ENCODE measurements around the gene TAP1. TPM values are rescaled to one million over a fixed set of nuclear protein-coding genes. Genes with fewer than 3 reads are reported as not detected.

Gene TAP1
- total RNA-seq, 1 experiment from 2014 or later = 12.1 TPM

DNA sequence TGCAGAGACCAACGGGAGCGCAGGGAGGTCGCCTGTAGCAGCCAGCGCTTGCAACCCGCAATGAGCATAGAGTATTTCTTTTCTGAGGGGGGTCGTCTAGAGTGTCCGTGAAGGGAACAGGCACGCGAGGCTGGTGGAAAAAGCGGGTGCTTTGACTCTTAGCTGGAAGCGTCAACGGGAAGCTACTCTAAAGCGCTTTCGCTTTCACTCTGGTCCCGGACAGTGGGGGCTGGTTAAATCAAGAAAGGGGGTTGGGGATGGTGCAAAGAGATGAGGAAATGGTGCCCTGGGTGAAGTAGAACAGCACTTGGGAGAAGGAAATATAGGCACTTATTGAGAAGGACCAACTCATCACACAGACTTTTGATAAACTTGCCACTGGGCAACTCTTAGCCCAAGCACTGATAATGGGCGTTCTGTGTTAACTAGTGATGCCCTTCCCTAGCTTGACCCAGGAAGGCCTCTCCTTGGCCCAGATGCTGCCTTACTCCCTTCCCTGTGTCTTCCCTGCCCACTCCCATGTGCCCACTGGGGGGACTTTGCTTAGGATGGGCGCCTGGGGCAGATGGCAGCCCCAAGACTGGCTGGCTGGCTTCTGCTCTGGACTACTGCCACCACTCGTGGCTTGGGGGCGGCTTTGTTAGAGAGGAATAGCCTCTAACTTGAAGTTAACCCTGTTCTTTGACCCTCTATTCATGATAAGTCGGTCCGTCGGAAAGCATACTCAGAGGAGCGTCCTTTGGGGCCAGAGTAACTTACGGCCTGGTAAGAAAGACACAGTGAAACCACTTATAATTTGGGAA, 1.1 kb upstream of the TAP1 start:
- TF ChIP-seq, protein P1, sequence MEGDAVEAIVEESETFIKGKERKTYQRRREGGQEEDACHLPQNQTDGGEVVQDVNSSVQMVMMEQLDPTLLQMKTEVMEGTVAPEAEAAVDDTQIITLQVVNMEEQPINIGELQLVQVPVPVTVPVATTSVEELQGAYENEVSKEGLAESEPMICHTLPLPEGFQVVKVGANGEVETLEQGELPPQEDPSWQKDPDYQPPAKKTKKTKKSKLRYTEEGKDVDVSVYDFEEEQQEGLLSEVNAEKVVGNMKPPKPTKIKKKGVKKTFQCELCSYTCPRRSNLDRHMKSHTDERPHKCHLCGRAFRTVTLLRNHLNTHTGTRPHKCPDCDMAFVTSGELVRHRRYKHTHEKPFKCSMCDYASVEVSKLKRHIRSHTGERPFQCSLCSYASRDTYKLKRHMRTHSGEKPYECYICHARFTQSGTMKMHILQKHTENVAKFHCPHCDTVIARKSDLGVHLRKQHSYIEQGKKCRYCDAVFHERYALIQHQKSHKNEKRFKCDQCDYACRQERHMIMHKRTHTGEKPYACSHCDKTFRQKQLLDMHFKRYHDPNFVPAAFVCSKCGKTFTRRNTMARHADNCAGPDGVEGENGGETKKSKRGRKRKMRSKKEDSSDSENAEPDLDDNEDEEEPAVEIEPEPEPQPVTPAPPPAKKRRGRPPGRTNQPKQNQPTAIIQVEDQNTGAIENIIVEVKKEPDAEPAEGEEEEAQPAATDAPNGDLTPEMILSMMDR (conservative IDR thresholded peaks at IDR 0.05) = no peak
- no peak overlapping the region for H2AFZ ChIP-seq (ENCODE audit: low read length)
- no peak overlapping the region for H2BK12ac ChIP-seq (ENCODE audit: insufficient read length, low read depth, low read length)
- no peak overlapping the region for H3K27ac ChIP-seq (ENCODE audit: insufficient read length, low read depth, low read length)
- H4K20me1 ChIP-seq (ENCODE audit: control insufficient read depth, insufficient read depth, insufficient read length) = no peaks in the 10 kb centered on the region
- peaks cover 16% of the 10 kb centered on the region for H3K23me2 ChIP-seq (ENCODE audit: insufficient read length, low read depth, low read length, poor library complexity, severe bottlenecking)
- H3K9me3 ChIP-seq (ENCODE audit: control insufficient read depth, low read depth, low read length) = no peaks in the 10 kb centered on the region
- Mint-ChIP-seq H3K4me1 (peaks cover 14 to 21% of the 10 kb centered on the region in 2 experiments), H3K4me3 (peak overlapping the region; percentile 89 to 92), H3K36me3 (ENCODE audit: insufficient read depth in 1 of 3, low read depth in 3 of 3) (peaks cover 0 to 8% (median 5%) of the 10 kb centered on the region in 3 experiments; a peak in 5 of 7 replicates), H3K9me3 (no peaks in the 10 kb centered on the region), H3K27me3 (ENCODE audit: low read depth) (peaks cover 77% of the 10 kb centered on the region), H3K27ac (no peak overlapping the region; a peak in 1 of 7 replicates)
- no peak overlapping the region for H4K91ac ChIP-seq (ENCODE audit: insufficient read length, low read depth, low read length)
- no peak overlapping the region for H3K23ac ChIP-seq (ENCODE audit: insufficient read length, low read depth, low read length)
- H2BK15ac ChIP-seq (ENCODE audit: low read depth, low read length) = no peak overlapping the region
- H3K79me2 ChIP-seq (ENCODE audit: insufficient read depth, low read length) = no peaks in the 10 kb centered on the region
- H3K4me1 ChIP-seq (ENCODE audit: insufficient read depth, low read length) = no peaks in the 10 kb centered on the region; the same call in 1 of the 2 replicates
- H2BK20ac ChIP-seq (ENCODE audit: low read depth, low read length, poor library complexity, severe bottlenecking) = no peak overlapping the region
- H3K18ac ChIP-seq (ENCODE audit: insufficient read length, low read depth, low read length) = no peak overlapping the region
- peak overlapping the region; percentile 96 for H3K4me2 ChIP-seq (ENCODE audit: insufficient read depth, insufficient read length, low read length)
- H4K5ac ChIP-seq (ENCODE audit: insufficient read length, low read depth, low read length) = no peak overlapping the region
- H3T11ph ChIP-seq (ENCODE audit: low read length) = no peak overlapping the region
- no peak overlapping the region for H4K8ac ChIP-seq (replicated peaks; ENCODE audit: insufficient read length, low read depth, low read length)
- H3K56ac ChIP-seq (ENCODE audit: insufficient read length, low read depth, low read length) = no peak overlapping the region
- peaks cover 6% of the 10 kb centered on the region; the same call in 1 of the 2 replicates for H3K27me3 ChIP-seq (ENCODE audit: insufficient read depth, low read length)
- no peaks in the 10 kb centered on the region for H3K79me1 ChIP-seq (ENCODE audit: insufficient read depth, low read depth, low read length, poor library complexity, severe bottlenecking)
- no peak overlapping the region for H3K14ac ChIP-seq (ENCODE audit: insufficient read depth, low read length)
- H3K9ac ChIP-seq (ENCODE audit: extremely low read depth, insufficient read length, low read length) = no peak overlapping the region
- no peak for DNase-seq
- H2BK5ac ChIP-seq (ENCODE audit: insufficient read length, low read length) = no peak overlapping the region
- no CpG with 5 or more reads among the region's 24 CpGs for WGBS (ENCODE audit: extremely low coverage, insufficient read length, low lambda C conversion rate)
- no peak overlapping the region for H2BK120ac ChIP-seq (ENCODE audit: low read depth, low read length, poor library complexity, severe bottlenecking)
- H2AK5ac ChIP-seq (ENCODE audit: insufficient read length, low read length) = no peak overlapping the region
- no peak overlapping the region for H3K4ac ChIP-seq (ENCODE audit: low read depth, low read length)
